ENCODE data around the gene RUSC1.
"Not testable (repeated sequence)": the region's sequence is repeated elsewhere in the genome, so short reads cannot be mapped to it uniquely, and the experiment has no call there.

DNA sequence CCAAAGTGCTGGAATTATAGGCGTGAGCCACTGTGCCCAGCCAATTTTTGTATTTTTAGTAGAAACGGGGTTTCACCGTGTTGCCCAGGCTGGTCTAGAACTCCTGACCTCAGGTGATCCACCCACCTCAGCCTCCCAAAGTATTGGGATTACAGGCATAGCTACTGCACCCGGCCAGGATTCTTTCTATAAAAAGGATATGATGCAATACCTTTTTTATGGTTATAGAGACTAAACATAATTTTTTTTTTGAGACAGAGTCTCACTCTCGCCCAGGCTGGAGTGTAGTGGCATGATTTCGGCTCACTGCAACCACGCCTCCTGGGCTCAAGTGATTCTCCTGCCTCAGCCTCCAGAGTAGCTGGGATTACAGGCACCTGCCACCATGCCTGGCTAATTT lies 8.2 kb downstream of the RUSC1 start:
- TF ChIP-seq POLR2A (IDR thresholded peaks at IDR 0.05): not testable (repeated sequence)
- TF ChIP-seq, protein P1, sequence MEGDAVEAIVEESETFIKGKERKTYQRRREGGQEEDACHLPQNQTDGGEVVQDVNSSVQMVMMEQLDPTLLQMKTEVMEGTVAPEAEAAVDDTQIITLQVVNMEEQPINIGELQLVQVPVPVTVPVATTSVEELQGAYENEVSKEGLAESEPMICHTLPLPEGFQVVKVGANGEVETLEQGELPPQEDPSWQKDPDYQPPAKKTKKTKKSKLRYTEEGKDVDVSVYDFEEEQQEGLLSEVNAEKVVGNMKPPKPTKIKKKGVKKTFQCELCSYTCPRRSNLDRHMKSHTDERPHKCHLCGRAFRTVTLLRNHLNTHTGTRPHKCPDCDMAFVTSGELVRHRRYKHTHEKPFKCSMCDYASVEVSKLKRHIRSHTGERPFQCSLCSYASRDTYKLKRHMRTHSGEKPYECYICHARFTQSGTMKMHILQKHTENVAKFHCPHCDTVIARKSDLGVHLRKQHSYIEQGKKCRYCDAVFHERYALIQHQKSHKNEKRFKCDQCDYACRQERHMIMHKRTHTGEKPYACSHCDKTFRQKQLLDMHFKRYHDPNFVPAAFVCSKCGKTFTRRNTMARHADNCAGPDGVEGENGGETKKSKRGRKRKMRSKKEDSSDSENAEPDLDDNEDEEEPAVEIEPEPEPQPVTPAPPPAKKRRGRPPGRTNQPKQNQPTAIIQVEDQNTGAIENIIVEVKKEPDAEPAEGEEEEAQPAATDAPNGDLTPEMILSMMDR (IDR thresholded peaks at IDR 0.05): not testable (repeated sequence)

Measured in right lobe of liver (tissue), 4 donors.